Measurements from ENCODE around the gene PLAC1. TPM values are rescaled to one million over a fixed set of nuclear protein-coding genes. Genes with fewer than 3 reads are reported as not detected.

PLAC1 gene
- total and polyA plus RNA-seq, 4 donors = 0.31 to 0.63 (median 0.47) TPM; not detected in 1

GRCh38 chrX:134692233-134692632 lies 34.0 kb upstream of the PLAC1 start:
- DNase-seq = no peak
- Histone ChIP-seq H3K27me3 (ENCODE audit: control insufficient read depth in 3 of 3, insufficient read depth in 3 of 3, low read length in 2 of 3) (peaks cover 0 to 10% (median 5%) of the 10 kb centered on the region in 3 donors), H3K4me3 (no peak overlapping the region), H3K27ac (ENCODE audit: low read depth in 1 of 2, low read length in 1 of 2) (no peak overlapping the region), H3K36me3 (ENCODE audit: control insufficient read depth in 4 of 4, insufficient read depth in 4 of 4, low read length in 4 of 4) (no peaks in the 10 kb centered on the region), H3K4me1 (ENCODE audit: control insufficient read depth in 5 of 5, insufficient read depth in 5 of 5, low read length in 5 of 5) (peaks cover 0 to 3% (median 0%) of the 10 kb centered on the region in 5 donors), H3K9ac (ENCODE audit: insufficient read depth in 1 of 2, low read length in 2 of 2) (no peak overlapping the region), H3K9me3 (ENCODE audit: control insufficient read depth in 4 of 4, insufficient read depth in 3 of 4, low read length in 3 of 4) (no peaks in the 10 kb centered on the region)
- ATAC-seq (ENCODE audit: insufficient read depth, low FRiP score) = no peak
- no peak for TF ChIP-seq CTCF (IDR thresholded peaks at IDR 0.05; ENCODE audit: control extremely low read depth, extremely low read depth)
- 41 to 89% methylated on average over 1 of the region's 1 CpG for WGBS, 2 donors

DNA sequence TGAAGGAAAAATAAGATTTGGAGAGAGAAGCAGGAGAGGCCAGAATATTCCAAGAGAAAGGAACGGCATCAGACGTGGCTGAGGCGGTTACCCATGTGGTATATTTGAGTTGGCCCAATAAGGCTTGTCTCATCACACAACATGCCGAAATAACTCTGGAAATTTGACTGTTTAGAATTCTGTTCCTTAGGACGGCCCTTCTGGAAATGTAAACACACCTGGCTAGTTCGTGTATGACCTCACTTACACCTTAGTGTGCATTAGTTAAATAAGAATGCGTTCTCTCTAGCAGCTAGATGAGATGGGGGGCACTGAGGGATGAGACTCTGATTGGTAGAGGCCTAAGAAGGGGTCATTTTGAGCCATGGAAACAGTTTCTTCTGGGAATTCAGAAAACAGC lies 33.2 kb upstream of the PLAC1 start:
- Histone ChIP-seq H3K27me3 (ENCODE audit: control insufficient read depth in 3 of 3, insufficient read depth in 3 of 3, low read length in 2 of 3) (peaks cover 0 to 10% (median 5%) of the 10 kb centered on the region in 3 donors), H3K9me3 (ENCODE audit: control insufficient read depth in 4 of 4, insufficient read depth in 3 of 4, low read length in 3 of 4) (no peaks in the 10 kb centered on the region), H3K4me3 (no peak overlapping the region), H3K9ac (ENCODE audit: insufficient read depth in 1 of 2, low read length in 2 of 2) (no peak overlapping the region), H3K27ac (ENCODE audit: low read depth in 1 of 2, low read length in 1 of 2) (no peak overlapping the region), H3K36me3 (ENCODE audit: control insufficient read depth in 4 of 4, insufficient read depth in 4 of 4, low read length in 4 of 4) (no peaks in the 10 kb centered on the region), H3K4me1 (ENCODE audit: control insufficient read depth in 5 of 5, insufficient read depth in 5 of 5, low read length in 5 of 5) (peaks cover 0 to 3% (median 0%) of the 10 kb centered on the region in 5 donors)
- TF ChIP-seq CTCF (IDR thresholded peaks at IDR 0.05; ENCODE audit: control extremely low read depth, extremely low read depth) = no peak
- peak in 2 of 3 donors; percentile 7 to 29 for DNase-seq
- ATAC-seq (ENCODE audit: insufficient read depth, low FRiP score) = no peak
- WGBS, 2 donors = 64 to 90% methylated on average over 7 of the region's 7 CpGs

- H3K4me1 ChIP-seq (ENCODE audit: control insufficient read depth in 5 of 5, insufficient read depth in 5 of 5, low read length in 5 of 5) = peaks cover 0 to 3% (median 0%) of the 10 kb centered on the region in 5 donors
- H3K36me3 ChIP-seq (ENCODE audit: control insufficient read depth in 4 of 4, insufficient read depth in 4 of 4, low read length in 4 of 4) = no peaks in the 10 kb centered on the region
- WGBS, 2 donors = 69 to 94% methylated on average over 1 of the region's 1 CpG
- no peak overlapping the region for H3K9ac ChIP-seq (ENCODE audit: insufficient read depth in 1 of 2, low read length in 2 of 2)
- H3K4me3 ChIP-seq = no peak overlapping the region
- TF ChIP-seq CTCF (IDR thresholded peaks at IDR 0.05; ENCODE audit: control extremely low read depth, extremely low read depth) = no peak
- ATAC-seq (ENCODE audit: insufficient read depth, low FRiP score) = no peak
- no peaks in the 10 kb centered on the region for H3K9me3 ChIP-seq (ENCODE audit: control insufficient read depth in 4 of 4, insufficient read depth in 3 of 4, low read length in 3 of 4)
- H3K27ac ChIP-seq (ENCODE audit: low read depth in 1 of 2, low read length in 1 of 2) = no peak overlapping the region
- H3K27me3 ChIP-seq (ENCODE audit: control insufficient read depth in 3 of 3, insufficient read depth in 3 of 3, low read length in 2 of 3) = peaks cover 0 to 5% (median 2%) of the 10 kb centered on the region in 3 donors
- DNase-seq = no peak
Measured at GRCh38 chrX:134688839-134689238, 30.6 kb upstream of the PLAC1 start.
